Subcutaneous preadipocyte (primary cell): ENCODE results near the gene BFSP2. TPM values are rescaled to one million over a fixed set of nuclear protein-coding genes. Genes with fewer than 3 reads are reported as not detected.

ENCODE experiments used
- total RNA-seq: library from RNA; depleted of rRNA; stranded (reverse); fragments of >200 nt; gene quantifications from 2 replicates; pipeline ENCODE4 v1.2.3, GENCODE V29; 2012

BFSP2 gene, protein sequence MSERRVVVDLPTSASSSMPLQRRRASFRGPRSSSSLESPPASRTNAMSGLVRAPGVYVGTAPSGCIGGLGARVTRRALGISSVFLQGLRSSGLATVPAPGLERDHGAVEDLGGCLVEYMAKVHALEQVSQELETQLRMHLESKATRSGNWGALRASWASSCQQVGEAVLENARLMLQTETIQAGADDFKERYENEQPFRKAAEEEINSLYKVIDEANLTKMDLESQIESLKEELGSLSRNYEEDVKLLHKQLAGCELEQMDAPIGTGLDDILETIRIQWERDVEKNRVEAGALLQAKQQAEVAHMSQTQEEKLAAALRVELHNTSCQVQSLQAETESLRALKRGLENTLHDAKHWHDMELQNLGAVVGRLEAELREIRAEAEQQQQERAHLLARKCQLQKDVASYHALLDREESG
- total RNA-seq, result not detected in 2 replicates

DNA sequence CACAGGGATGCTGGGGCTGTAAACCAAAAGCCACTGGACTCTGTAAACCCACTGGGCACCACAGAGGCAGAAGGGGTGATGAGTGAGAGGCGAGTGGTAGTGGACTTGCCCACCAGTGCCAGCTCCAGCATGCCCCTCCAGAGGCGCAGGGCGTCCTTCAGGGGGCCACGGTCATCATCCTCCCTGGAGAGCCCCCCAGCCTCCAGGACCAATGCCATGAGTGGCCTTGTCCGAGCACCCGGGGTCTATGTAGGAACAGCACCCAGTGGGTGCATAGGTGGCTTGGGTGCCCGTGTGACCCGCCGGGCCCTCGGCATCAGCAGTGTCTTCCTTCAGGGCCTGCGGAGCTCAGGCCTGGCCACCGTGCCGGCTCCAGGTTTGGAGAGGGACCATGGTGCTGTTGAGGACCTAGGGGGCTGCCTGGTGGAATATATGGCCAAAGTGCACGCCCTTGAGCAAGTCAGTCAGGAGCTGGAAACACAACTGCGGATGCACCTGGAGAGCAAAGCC is at the start of gene BFSP2:
Gene BFSP2, plus strand, starts transcription at position 51 of the 510 bp plus-strand sequence. Its CDS starts 28 bp downstream, at position 79.

Other genes with a start within 250 kb of the BFSP2 start
- gene CDV3, start 173.6 kb downstream of the BFSP2 start, total RNA-seq, result 112 and 166 TPM in 2 replicates